Glutamatergic neuron (in vitro differentiated cells): ENCODE data around the gene CNTNAP3B. TPM values are rescaled to one million over a fixed set of nuclear protein-coding genes. Genes with fewer than 3 reads are reported as not detected.
"Not testable (repeated sequence)": the region's sequence is repeated elsewhere in the genome, so short reads cannot be mapped to it uniquely, and the experiment has no call there.

Source experiments
- DNase-seq: peaks from one replicate; pipeline ENCODE4 v3.0.0; 2022
- H3K27ac Mint-ChIP-seq: one replicate; pipeline ENCODE4 v1.8.0; 2020; ENCODE audit warnings: mild to moderate bottlenecking, mixed read lengths, inconsistent platforms; ENCODE audit not compliant: unreplicated experiment
- H3K27me3 Mint-ChIP-seq: one replicate; pipeline ENCODE4 v1.8.0; 2020; ENCODE audit warnings: mild to moderate bottlenecking, moderate library complexity, mixed read lengths, inconsistent platforms; ENCODE audit not compliant: unreplicated experiment
- H3K36me3 Mint-ChIP-seq: one replicate; pipeline ENCODE4 v1.8.0; 2020; ENCODE audit warnings: mild to moderate bottlenecking, mixed read lengths, inconsistent platforms; ENCODE audit not compliant: unreplicated experiment
- H3K4me1 Mint-ChIP-seq: one replicate; pipeline ENCODE4 v1.8.0; 2020; ENCODE audit warnings: mild to moderate bottlenecking, low read depth, mixed read lengths, inconsistent platforms; ENCODE audit not compliant: unreplicated experiment
- H3K4me3 Mint-ChIP-seq: one replicate; pipeline ENCODE4 v1.8.0; 2020; ENCODE audit warnings: mild to moderate bottlenecking, mixed read lengths, inconsistent platforms; ENCODE audit not compliant: unreplicated experiment
- H3K9me3 Mint-ChIP-seq: one replicate; pipeline ENCODE4 v1.8.0; 2020; ENCODE audit warnings: mild to moderate bottlenecking, moderate library complexity, mixed read lengths, inconsistent platforms; ENCODE audit not compliant: unreplicated experiment
- total RNA-seq: library from RNA; stranded (reverse); fragmentation: NEBNext Ultra II Directional; extraction: Animal tissue kit (Norgen Biotek cat#: 25700); gene quantifications from one replicate; pipeline ENCODE4 v1.2.1, GENCODE V29; 2021; ENCODE audit not compliant: unreplicated experiment

Gene CNTNAP3B
- total RNA-seq, 1 donor from 2014 or later: 10.1 TPM

DNA sequence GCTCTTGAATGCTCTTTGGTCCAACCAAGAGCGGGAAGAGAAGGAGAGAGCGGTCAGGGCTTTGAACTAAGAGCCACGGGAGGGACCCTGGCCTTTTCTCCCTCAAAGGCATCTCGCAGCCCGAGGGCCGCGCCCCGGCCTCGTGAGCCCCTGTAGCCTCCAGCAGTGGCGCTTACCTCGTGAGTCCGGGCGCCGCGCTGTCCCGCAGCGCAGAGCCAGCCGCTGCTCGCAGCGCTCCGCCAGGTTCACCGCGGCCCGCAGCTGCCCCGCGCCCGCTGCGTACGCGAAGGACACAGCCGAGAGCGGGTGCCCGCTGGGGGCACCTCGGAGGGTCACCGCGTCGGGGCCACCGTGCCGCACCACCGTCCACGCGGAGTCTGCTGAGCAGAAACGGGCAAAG lies 176.2 kb downstream of the CNTNAP3B start:
- DNase-seq, H3K4me1 Mint-ChIP-seq, H3K27ac Mint-ChIP-seq, H3K36me3 Mint-ChIP-seq, H3K27me3 Mint-ChIP-seq, H3K9me3 Mint-ChIP-seq, H3K4me3 Mint-ChIP-seq: not testable (repeated sequence)

DNA sequence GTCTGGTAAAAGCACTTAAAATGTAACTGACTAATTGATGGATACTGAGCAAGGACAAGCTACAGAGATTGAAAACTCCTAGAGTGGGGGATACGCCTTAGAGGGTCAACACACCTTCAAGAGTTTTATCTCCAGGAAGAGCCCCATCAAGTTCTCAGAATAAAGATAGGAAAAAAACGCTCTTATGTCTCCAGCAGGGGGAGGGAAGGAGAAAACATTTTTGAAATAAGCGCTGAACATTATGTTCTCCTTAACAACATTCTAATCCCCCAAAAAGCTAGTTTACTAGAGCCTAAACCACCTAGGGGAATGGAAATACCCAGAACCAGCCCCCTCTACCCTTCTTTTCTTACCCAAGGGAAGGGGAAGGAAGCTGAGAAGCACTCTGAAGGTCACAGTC lies 187.5 kb downstream of the CNTNAP3B start:
- not testable (repeated sequence) for H3K36me3 Mint-ChIP-seq, DNase-seq, H3K27ac Mint-ChIP-seq, H3K4me3 Mint-ChIP-seq, H3K4me1 Mint-ChIP-seq, H3K27me3 Mint-ChIP-seq, H3K9me3 Mint-ChIP-seq

DNA sequence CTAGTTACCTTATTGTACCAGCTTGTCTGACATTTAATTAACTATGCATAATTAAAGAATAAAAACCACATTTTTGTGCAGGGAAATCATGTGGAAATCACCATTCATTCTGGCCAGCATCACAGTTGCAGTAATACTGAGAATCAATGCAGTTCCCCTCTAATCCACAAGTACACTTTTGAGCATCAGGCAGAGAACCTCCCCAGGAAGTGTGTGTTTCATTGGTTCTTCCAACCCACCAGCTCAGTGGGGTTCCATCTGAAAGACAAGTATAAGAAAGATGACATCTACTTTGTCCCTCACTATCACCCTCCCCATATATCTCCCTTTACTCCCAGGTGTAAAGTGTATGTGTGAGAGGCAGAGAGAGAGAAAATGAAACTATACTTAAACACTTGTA lies 191.1 kb downstream of the CNTNAP3B start:
- H3K27me3 Mint-ChIP-seq, H3K27ac Mint-ChIP-seq, DNase-seq, H3K36me3 Mint-ChIP-seq, H3K9me3 Mint-ChIP-seq, H3K4me3 Mint-ChIP-seq, H3K4me1 Mint-ChIP-seq: not testable (repeated sequence)

DNA sequence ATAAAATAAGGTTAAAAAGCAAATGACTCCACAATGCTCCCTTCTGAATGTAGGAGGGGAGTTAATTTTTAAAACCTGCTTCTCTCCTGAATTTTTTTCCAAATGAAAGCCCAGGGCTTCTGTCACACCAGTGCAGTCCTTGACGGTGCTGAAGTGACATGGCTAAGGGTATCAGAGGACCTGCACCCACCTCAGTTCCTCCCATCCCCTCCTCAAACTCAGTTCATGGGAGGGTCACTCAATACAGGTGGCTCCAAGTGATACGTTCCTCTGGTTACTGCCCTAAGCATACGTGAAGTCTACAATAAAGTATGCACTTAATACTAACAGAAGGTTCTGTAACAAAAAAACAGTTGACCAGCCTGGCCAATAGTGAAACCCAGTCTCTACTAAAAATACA lies 193.5 kb downstream of the CNTNAP3B start:
- not testable (repeated sequence) for H3K9me3 Mint-ChIP-seq, H3K4me1 Mint-ChIP-seq, DNase-seq, H3K36me3 Mint-ChIP-seq, H3K4me3 Mint-ChIP-seq, H3K27me3 Mint-ChIP-seq, H3K27ac Mint-ChIP-seq

DNA sequence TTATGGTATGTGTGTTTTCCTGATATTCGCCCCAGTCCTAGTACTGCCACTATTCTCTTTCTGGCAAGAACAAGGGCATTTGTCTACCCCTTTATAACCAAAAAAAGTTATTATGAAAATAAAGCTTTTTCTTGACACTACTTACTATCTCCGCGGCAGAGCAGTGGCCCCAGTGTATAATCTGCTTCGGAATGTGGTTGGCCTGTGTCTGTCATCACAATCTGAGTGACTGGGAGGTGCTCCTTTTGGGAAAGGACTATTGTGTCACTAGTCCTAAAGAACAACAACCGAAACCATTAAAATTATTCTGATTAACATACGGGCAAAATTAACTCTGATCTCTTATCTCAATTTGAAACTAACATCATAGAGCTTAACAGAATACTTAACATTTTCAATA lies 200.1 kb downstream of the CNTNAP3B start:
- not testable (repeated sequence) for H3K36me3 Mint-ChIP-seq, H3K4me3 Mint-ChIP-seq, H3K4me1 Mint-ChIP-seq, H3K9me3 Mint-ChIP-seq, DNase-seq, H3K27ac Mint-ChIP-seq, H3K27me3 Mint-ChIP-seq

DNA sequence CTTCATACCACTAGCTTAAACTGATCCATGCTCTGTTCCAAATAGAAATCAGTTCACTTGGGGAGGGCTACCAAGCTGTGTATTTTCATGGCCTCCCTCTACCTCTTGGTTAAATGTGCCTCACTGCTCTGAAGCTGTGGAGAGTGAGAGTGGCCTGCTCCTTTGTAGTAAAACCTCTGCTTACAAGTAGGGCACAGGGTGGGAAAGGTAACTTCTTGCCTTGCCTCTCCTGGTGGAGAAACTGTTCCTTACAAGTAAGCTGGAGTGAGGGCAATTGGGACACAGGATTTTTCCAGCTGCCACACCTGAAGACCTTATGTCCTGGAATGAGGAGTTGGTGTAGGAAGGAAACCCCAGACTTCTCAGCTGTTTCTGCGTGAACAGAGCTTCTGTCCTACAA lies 211.9 kb downstream of the CNTNAP3B start:
- H3K36me3 Mint-ChIP-seq, H3K9me3 Mint-ChIP-seq, DNase-seq, H3K4me3 Mint-ChIP-seq, H3K27me3 Mint-ChIP-seq, H3K27ac Mint-ChIP-seq, H3K4me1 Mint-ChIP-seq: not testable (repeated sequence)

DNA sequence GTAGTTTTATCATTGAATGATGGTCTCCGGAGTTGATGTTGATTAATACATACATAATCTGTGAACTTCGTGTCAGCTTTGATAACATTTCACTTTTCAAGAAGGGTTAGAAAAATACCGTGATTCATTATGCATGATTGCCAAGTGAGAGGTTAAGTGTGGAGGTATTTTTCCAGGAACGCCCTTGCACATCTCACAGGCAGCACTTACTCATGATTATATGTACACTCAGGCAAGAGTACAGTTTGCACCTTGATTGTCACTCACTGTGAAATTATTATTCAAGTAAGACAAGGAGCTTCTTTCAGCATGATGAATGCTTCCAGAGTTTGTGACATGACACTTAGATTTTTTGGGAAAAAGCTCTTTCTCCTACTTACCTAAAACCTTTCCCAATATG lies 223.7 kb downstream of the CNTNAP3B start:
- H3K27ac Mint-ChIP-seq, H3K9me3 Mint-ChIP-seq, H3K27me3 Mint-ChIP-seq, H3K4me3 Mint-ChIP-seq, H3K4me1 Mint-ChIP-seq, H3K36me3 Mint-ChIP-seq, DNase-seq: not testable (repeated sequence)

DNA sequence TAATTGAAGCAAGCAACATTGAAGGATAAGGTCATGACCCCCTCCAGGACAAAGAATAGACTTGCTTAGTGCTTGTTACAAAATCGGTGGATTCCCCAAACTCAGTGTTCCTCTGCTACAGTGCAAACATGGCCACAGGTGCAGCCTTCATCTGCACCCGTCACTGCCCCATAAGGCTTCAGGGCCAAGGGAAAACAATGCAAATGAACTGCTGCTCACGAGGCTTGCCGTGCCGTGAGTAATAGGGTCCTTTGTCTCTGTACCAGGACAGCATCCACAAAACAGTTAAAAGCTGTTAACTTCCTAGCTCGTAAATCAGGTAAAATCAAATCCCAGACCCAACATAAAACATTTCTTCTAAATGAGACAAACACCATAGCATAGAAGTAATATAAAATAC lies 226.5 kb downstream of the CNTNAP3B start:
- H3K9me3 Mint-ChIP-seq, H3K36me3 Mint-ChIP-seq, H3K27me3 Mint-ChIP-seq, DNase-seq, H3K27ac Mint-ChIP-seq, H3K4me3 Mint-ChIP-seq, H3K4me1 Mint-ChIP-seq: not testable (repeated sequence)

DNA sequence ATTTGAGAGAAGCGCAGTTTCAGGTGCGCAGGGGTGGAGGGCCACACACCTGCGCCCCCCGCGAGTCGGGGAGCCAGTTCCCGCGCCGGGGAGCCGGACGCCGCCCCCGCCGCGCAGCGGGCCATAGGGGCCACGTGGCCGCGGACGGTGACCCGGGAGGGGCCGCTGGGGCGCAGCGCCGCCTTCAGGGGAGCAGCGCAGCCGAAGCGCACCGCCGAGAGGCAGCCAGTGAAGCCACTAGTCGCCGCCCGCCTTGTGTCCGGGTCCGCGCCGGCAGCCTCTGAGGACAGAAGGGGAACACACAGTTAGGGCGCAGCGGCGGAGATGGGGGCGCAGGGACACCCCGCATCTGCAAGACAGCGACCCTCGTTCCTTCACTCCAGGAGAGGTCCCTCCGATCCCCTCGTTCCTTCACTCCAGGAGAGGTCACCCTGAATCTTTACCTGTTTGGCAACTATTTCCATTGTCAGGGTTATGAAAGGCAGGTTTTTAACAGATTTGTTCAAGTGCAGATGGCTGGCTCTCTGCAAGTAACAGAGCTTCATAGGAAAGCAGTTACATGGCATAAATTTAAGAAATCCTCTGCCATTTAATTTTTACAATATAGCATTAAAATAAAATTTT lies 230.4 kb downstream of the CNTNAP3B start:
- H3K4me1 Mint-ChIP-seq, H3K9me3 Mint-ChIP-seq, H3K27ac Mint-ChIP-seq, H3K4me3 Mint-ChIP-seq, DNase-seq, H3K27me3 Mint-ChIP-seq, H3K36me3 Mint-ChIP-seq: not testable (repeated sequence)

DNA sequence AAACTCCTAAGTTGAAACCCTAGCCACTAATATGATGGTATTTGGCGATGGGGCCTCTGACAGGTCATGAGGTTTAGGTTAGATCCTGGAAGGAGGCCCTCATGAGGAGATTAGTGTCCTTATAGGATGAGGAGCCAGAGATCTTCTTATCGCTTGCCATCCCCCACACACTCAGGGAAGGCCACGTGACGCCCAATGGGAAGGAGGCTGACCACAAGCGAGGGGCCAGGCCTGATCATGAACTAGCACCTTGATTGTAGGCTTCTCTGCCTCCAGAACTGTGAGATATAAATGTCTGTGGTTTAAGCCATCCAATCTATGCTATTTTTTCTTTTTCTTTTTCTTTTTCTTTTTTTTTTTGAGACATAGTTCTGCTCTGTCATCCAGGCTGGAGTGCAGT lies 254.7 kb downstream of the CNTNAP3B start:
- H3K27me3 Mint-ChIP-seq, DNase-seq, H3K27ac Mint-ChIP-seq, H3K9me3 Mint-ChIP-seq, H3K36me3 Mint-ChIP-seq, H3K4me1 Mint-ChIP-seq, H3K4me3 Mint-ChIP-seq: not testable (repeated sequence)

DNA sequence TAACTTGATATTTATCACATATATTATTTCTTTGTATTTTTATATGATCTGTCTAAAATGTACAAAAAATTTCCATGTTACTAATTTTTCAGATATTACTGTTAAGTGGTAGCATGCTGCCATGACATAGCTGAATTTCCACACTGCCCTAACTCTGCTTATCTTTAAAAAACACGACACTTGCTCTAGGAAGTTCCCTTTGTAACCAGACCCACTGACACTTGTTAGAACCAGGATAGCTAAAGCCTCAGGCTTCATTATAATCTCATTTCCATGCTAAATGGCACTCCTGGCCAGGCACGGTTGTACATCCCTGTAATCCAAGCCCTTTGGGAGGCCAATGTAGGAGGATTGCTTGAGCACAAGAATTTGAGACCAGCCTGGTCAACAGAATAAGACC lies 273.8 kb downstream of the CNTNAP3B start:
- not testable (repeated sequence) for DNase-seq, H3K27me3 Mint-ChIP-seq, H3K36me3 Mint-ChIP-seq, H3K9me3 Mint-ChIP-seq, H3K27ac Mint-ChIP-seq, H3K4me3 Mint-ChIP-seq, H3K4me1 Mint-ChIP-seq

DNA sequence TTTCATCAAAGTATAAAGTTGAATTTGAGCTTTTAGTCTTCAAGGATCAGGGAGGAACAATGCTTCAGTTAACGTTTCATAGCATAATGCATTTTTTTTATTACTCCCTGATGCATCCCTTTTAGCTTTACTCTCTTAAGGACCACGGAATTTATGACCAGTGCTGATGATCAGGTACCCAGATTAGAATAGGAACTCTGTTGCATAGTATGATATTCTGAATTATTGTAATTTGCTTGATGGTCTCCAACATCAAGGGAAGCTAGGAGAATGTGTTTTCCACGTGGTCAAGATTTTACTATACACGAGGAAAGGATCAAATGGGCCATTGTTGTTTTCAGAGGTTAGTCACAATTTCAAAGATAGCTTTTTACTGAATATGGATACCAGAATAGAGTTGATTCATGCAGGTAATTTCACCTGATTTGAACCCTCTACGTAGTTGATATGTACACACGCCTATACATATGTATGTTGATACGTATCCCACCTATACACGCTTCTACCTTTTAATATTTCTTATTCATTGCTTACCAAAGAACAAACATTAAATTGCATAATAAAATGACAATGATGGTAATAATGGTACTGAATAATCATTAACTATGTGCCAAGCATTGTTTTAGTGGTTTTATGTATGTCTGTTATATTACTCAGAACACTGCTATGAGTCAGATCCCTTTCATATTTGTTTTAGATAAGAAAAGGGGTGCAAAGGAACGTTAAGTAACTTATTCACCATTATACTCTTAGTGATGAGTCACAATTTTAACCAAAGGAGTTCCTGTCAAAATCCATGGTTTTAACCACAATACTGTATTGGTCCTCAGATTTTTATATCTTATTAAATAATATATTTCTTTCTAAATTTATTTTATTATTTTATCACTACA lies 277.1 kb downstream of the CNTNAP3B start:
- H3K9me3 Mint-ChIP-seq, H3K36me3 Mint-ChIP-seq, H3K4me1 Mint-ChIP-seq, H3K4me3 Mint-ChIP-seq, H3K27ac Mint-ChIP-seq, H3K27me3 Mint-ChIP-seq, DNase-seq: not testable (repeated sequence)
